Retinal pigment epithelial cell (primary cell): Measurements from ENCODE around the gene GBGT1.

Experiments
- DNase-seq: peaks from one replicate; pipeline ENCODE4 v3.0.0-alpha.2; 2010; ENCODE audit warnings: low read depth
- H3K4me3 ChIP-seq: 2 replicates; pipeline ENCODE4 v1.5.1; 2011; ENCODE audit warnings: mild to moderate bottlenecking, low read length, control low read depth, moderate library complexity
- TF ChIP-seq, protein P1 (sequence below): conservative IDR thresholded peaks from 2 replicates; pipeline ENCODE4 v1.5.1; 2011; ENCODE audit warnings: low read depth, low read length, control low read depth, inconsistent platforms

Gene GBGT1

GRCh38 chr9:133118179-133118520 is 45.6 kb downstream of the GBGT1 start:
- no peak overlapping the region for H3K4me3 ChIP-seq
- TF ChIP-seq, protein P1, sequence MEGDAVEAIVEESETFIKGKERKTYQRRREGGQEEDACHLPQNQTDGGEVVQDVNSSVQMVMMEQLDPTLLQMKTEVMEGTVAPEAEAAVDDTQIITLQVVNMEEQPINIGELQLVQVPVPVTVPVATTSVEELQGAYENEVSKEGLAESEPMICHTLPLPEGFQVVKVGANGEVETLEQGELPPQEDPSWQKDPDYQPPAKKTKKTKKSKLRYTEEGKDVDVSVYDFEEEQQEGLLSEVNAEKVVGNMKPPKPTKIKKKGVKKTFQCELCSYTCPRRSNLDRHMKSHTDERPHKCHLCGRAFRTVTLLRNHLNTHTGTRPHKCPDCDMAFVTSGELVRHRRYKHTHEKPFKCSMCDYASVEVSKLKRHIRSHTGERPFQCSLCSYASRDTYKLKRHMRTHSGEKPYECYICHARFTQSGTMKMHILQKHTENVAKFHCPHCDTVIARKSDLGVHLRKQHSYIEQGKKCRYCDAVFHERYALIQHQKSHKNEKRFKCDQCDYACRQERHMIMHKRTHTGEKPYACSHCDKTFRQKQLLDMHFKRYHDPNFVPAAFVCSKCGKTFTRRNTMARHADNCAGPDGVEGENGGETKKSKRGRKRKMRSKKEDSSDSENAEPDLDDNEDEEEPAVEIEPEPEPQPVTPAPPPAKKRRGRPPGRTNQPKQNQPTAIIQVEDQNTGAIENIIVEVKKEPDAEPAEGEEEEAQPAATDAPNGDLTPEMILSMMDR: no peak
- no peak for DNase-seq

DNA sequence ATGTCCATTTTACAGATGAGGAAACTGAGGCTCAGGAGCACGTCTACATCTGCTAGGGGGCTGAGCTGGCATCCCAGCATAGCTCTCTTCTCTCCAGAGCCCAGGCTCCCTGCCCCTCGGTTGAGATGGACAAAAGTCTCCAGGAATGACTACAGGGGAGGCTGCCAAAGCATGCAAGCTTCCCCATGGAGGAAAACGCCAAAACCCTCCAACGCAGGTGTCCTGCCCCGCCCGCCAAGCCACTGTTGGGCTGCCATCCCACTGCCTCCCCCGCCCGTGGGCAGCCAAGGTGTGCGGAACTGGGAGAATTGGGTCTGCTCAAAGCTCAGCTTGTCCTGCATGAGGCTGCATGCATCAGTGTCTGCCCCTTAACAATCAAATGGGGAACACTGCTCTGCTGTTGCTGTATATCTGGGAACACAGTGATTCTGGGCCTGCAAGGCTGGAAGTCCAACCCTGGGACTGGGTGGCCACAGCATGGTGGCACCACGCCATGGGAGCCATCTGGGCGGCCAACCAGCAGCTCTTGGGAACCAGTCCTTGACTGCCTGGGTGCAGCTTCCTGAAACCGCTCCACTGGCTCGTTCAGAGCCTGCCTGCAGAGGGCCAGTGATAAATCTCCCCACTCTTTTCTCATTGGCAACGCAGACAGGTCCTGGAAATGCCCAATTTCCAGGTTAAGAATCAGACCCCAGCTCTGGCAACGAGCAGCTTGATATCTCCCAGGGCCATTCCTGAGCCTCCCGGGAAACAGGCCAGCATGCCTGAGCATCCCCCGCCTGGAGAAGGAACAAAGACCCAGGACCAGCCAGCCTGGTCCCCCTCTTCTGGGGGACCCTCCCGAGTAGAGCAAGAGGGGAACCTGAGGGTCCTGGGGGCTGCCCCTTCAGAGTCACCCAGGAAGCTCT is 46.2 kb downstream of the GBGT1 start:
- H3K4me3 ChIP-seq: no peak overlapping the region
- TF ChIP-seq, protein P1: no peak
- no peak for DNase-seq

- TF ChIP-seq, protein P1: no peak
- no peak overlapping the region for H3K4me3 ChIP-seq
- DNase-seq: no peak
These were observed 47.1 kb downstream of the GBGT1 start for GRCh38 chr9:133116346-133117231.

DNA sequence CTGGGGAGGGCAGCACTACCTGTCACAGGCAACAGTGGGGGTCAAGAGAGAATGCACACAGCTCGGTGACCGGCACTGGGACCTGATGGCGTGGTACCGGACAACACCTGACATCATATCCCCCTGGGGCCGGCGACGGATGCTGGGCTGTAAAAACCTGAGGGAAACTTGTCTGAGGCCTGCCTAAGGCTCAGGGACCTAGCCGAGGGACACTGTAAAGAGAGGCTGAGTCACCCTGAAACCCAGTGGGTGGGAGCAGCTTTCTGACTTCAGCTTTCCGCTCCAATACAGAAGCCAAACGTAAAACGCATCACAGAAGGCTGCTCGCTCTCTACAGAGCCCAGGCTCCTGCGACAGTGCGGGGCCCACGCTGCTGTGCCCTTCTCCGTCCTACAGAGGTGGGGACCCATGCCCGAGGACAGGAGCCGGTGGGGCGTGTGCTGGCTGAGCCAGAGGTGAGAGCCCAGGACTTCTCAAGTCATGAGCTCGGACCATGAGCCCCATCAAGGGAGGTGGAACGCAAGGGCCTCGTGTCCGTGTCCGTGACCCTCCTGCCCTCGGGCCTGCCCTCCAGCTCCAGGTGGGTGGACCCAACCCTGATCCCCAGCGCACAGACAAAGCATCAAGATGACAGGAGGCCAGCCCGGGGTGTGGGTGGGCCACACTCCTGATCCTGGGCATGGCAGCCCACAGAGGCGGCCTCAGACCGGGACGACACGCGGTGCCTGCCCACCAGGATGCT is 47.9 kb downstream of the GBGT1 start:
- TF ChIP-seq, protein P1: no peak
- no peak for DNase-seq
- H3K4me3 ChIP-seq: no peak overlapping the region

DNA sequence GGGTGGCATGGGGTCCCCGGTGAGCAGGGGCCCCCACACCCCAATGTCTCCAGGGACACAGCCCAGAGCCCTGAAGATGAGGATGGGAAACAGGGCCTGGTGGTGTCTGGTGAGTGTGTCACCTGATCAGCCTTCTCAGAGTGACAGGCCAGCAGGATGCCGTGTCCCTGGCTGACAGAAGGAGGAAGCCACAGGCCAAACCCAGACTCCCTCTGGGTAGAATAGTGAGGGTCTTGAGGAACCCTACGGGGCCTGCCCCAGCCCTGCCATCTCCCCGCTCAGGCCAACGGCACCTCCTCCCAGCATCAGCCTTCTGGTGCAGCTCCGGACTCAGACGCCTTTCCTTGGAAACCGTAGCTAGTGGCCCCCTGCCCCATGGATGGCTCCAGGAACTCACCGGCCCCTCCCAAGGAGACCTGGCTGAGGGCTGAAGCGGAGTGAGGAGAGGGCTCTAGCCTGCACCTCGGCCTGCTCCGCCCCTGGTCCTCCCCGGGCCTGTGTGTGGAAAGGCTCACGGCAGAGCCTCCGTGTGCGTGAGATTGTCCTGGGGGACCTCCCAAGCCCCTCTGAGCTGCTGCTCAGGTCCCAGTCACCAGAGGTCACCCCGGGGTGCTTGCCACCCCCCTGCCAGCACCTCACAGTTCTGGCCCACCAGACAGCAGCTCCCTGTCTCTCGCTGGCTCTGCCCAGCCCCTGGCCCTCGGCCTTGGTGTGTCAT is 48.7 kb downstream of the GBGT1 start:
- TF ChIP-seq, protein P1: no peak
- H3K4me3 ChIP-seq: no peak overlapping the region
- DNase-seq: no peak

DNA sequence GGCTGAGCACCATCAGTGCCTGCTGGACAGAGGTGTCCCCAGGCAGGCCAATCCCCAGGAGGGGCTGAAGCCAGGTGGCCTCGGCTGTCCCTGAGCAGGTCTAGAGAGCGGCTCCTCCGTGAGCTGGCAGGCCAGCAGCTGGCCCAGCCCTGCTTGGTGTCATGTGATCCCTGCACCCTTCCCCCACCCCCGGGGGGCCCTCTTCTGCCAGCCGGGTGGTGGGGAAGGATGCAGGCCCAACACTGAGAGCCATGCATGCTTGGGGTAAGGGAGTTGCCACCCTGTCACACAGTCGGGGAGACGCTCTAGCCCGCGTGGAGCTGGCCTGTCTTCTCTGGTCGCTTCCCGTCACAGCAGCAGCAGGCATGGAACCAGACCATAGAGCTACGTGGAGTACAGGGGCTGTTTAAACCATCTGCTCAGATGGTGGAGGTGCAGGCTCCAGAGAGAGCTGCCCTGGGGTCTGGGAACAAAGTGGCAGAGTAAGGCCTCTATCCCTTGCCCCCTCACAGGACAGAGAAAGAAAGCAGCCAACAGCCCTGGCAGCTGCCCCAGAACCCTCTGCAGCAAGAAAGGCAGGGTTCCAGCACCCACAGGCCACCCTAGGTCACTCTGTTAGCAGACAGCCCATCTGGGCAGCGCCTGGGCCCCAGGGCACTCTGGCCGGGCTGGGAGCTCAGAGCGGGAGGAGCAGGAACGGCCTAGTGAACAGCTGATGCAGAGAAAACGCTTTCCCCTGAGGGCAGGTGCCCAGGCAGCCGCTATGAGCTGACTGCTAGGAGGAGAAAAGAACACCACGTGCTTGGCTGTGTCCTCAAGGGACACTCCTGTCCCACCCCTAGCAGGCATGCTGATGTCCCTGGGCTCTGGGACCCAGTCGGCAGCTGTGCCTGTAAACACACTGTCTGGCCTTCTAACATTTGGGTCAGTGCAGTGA is 49.5 kb downstream of the GBGT1 start:
- no peak for DNase-seq
- TF ChIP-seq, protein P1: no peak
- H3K4me3 ChIP-seq: no peak overlapping the region
